ENCODE measurements around the gene EXOC7.
"Not testable (repeated sequence)": the region's sequence is repeated elsewhere in the genome, so short reads cannot be mapped to it uniquely, and the experiment has no call there.

Gene EXOC7

DNA sequence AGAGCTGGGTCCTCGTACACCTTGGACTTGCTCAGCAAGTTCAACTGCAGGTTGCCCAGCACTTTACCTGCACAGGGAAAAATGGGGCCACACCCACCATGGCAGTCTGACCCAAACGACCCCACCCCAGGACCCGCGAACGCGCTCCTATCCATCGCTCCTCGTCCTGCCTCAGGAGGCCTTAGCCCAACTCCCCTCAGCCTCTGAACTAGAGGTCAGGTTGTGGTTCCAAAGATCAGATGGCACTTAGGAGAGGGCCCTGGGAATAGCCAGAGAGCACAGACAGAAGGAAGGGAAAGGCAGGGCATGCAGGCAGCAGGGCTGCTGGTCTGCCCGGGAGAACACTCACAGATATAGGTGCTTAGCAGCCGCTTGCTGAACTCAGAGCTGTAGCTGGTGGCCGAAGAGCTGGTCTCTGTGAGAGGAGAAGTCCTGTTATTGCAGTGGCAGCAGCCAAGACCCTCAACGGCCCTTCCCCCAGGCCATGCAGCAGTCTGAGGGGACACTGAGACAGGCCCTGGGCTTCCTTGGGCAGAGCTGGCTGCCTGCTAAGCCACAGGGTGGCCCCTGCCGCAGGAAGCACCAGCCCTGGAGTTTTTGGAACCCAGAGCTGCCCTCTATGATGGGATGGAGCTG is 17.7 kb downstream of the EXOC7 start:
- no peak for DNase-seq

DNA sequence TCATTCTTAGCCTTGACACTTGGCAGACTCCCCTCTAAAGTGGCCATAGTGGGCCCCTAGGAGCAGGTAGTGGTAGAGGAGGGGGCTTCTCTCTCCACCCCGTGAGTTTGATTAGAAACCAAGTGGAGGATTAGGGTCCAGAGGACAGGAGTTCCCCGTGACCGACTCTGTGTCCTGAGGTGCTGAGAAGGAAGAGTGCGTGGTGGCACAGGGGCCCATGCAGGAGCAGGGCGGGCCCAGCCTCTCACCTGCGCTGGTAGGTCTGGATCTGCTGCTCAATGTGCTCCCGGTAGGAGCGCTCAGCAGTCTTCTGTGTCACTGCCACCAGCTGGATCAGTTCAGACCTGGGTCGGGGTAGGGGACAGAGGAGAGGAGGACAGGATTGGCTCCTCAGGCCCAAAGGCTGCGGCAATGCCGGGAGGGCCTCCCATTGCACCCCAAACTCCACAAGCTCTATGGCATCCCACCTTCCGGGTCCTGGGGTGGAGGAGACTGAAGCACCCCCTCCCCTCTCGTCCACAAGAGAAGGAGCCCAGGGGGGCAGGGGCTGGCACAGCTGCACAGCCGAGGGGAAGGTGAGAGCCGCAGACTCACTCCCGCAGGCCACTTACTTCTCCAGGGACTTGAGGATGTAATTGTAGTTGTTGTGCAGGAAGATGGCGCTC is 18.4 kb downstream of the EXOC7 start:
- DNase-seq: no peak

DNA sequence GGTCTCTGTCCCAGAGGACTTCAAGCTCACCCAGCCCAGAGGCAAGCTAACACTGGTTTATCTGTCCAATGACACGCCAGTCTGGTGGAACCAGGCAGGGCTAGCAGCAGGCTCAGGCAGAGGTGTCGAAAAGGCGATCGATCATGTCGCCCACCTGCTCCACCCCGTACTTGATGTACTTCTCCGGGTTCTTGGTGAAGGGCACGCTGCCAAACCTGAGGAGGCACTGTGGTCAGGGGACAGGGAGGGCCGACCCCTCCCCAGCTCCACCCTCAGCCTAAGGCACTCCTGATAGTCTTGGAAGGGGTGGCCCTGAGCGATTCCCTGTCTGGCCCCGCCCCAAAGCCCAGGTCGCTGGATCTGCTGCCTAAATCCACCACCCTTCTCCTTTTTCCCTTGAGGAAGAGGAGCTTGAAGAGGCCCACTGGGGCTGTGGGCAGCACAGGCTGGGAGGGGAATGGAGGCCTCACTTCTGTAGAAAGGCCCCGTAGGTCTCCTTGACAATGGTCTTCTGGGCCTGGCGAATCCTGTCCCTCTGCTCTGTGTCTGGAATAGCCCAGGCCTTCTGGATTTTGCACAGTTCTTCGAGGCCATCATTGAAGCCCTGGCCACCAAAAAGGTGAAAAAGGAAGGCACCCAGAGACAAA is 19.9 kb downstream of the EXOC7 start:
- DNase-seq: no peak

DNA sequence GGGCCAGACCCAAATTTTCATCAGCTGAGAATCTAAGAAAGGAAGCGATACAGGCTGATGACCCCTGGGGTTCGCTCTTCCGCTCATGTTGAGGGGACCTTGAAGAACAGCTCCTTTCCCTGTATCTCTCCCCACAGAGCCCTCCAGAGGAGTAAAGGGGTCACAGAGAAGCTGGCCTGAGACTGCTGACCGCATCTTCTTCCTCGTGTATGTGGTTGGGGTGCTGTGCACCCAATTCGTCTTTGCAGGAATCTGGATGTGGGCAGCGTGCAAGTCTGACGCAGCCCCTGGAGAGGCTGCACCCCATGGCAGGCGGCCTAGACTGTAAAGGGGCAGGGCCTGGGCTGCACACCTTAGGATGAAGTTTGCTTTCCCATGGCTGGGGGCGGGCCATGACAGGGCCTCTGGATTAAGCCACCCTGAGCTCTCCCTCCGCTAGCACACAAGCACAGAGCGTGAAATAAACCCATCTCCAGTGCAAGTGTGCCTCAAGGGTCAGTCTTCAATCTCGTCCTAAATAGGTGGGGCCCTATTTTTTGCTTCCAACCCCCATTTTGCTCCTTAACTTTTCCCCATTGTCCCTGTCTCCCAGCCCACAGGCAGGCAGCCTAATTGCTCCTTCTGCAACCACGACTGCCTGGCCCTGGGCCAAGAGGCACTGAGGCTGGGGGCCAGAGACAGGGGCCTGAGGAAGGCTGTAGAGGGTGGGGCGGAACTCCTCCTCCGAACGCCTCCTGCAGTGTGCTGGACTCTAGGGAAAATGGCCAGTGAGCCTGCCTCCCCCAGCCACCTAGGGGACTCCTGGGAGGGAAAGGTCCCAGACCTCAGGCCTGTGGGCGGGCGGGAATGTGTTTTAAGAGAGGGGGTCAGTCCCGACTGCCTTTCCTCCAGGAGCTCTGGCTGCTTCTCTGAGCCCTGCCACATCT is 21.0 kb downstream of the EXOC7 start:
- DNase-seq: no peak

DNA sequence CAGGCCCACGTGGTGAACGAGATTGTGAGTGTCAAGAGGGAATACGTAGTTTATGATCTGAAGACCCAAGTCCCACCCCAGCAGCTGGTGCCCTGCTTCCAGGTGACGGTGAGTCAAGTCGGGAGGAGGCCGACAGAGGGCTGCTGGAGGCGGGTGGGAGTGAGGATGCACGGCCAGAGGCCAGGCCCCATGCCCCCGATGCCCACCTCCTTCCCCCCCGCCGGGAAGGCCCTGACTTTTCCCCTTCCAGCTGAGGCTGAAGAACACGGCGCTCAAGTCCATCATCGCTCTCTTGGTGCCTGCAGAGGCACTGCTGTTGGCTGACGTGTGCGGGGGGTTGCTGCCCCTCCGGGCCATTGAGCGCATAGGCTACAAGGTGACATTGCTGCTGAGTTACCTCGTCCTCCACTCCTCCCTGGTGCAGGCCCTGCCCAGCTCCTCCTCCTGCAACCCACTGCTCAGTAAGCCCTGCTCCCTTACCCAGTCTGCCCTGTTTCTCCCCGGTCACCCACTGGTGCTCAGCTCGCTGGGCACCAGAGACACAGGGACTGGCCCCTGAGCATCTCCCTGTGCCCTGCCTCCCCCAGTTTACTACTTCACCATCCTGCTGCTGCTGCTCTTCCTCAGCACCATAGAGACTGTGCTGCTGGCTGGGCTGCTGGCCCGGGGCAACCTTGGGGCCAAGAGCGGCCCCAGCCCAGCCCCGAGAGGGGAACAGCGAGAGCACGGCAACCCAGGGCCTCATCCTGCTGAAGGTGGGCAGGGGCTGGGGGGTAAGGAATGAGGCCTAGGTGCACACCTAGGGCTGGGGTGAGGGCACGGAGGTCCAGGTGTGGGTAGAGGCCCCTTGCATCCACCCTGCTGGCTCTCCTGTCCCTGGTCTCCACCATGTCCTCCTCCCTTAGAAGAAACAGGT is 22.0 kb downstream of the EXOC7 start:
- no peak for DNase-seq

DNA sequence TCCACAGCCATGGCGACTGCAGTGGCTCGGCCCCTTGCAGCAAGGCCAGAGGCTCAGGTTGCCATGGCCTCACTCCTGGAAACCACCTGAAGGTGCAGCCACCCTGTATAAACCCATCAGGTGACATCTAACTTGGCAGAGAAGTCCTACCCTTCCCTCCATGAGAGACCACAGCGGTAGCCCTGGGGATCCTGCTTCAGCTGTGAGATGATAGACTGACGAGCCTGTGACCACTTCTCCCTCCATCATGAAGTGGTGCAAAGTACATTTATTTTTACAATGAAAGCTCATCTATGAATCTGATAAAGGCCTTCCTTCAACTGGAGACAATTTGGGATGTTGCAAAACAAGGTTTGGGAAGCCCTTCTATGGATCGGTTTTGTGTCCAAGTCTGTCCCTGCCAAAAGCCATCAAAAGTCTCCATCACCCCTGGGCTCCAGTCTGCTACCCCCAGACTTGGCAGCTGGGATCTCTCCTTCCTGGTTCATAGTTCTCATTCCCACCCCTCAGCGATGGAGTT is 22.8 kb downstream of the EXOC7 start:
- no peak for DNase-seq

DNA sequence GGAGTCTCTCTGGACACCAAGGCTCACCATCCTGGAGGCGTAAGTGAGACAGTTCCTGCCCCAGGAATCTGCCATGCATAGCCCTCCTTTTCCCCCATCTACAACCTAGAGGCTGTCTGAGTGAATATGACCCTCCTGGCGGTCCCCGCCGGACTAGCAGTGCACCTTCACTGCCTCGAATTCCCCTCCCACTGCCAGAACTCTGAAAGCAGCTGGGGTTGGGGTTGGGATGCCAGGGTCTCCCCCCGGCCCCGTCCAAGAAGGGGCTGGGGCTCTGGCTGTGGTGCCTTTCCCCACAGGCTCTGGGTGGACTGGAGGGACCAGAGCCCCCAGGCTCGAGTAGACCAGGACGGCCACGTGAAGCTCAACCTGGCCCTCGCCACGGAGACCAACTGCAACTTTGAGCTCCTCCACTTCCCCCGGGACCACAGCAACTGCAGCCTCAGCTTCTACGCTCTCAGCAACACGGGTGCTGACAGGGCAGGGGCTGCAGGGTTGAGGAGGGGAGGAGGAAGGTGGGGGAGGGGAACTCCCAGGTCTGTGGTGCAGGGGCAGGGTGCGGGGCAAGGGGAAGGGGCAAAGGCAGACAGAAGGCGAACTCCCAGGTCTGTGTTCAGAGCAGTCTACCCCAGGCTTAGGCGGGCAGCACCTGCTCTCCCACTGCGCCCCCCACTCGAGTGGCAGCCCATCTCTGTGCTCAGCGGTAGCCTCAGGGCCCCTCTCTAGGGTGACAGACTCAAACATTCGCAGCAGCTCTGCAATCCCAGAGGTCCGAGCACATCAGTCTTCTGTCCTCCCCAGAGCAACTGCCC is 23.4 kb downstream of the EXOC7 start:
- no peak for DNase-seq

DNA sequence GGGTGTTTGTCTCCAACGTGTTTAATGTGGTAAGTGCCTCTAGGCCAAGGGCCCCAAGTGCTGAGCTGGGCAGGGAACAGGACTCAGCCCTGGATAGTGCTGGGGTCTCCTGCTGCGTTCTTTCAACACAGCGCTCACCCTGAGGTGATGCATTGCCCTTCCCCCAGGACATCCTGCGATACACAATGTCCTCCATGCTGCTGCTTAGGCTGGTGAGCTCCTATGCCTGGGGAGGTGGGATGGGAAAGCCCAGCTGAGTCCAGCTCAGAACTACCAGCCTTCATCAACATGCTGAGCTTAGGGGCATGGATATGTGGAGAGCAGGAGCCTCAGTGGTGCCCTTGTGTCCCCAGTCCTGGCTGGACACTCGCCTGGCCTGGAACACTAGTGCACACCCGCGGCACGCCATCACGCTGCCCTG is 24.0 kb downstream of the EXOC7 start:
- no peak for DNase-seq

DNA sequence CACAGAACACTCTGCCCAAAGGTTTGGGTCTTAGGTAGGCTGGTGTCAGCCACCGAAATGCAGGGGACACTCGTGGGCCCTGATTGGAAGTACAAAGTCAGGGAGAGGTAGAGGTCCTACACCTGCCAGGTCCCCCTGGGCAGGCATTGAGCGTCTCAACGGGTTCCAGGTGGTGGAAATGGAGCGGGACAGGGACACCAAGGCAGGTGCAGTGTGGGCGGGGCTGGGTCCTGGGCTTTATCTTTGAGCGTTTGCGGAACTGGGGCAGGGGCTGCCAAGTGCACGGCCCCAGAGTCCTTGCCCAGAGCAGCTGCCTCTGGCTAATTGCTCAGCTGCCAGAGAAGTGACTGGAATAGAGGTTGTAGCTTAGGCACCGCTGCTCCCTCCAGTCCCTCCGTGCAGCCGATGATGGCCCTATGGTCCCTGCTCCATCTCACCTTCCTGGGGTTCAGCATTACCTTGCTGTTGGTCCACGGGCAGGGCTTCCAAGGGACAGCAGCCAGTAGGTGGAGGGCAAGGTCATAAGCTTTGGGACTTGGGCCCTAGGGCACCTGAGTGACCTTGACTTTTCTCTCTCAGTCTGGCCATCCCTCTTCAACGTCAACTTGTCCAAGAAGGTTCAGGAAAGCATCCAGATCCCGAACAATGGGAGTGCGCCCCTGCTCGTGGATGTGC is 24.6 kb downstream of the EXOC7 start, which contains the start of gene ZACN:
TSS of gene ZACN (plus strand) at position 323 of the 675 bp plus-strand sequence. CDS start at position 406, 83 bp downstream.
- DNase-seq: no peak

DNA sequence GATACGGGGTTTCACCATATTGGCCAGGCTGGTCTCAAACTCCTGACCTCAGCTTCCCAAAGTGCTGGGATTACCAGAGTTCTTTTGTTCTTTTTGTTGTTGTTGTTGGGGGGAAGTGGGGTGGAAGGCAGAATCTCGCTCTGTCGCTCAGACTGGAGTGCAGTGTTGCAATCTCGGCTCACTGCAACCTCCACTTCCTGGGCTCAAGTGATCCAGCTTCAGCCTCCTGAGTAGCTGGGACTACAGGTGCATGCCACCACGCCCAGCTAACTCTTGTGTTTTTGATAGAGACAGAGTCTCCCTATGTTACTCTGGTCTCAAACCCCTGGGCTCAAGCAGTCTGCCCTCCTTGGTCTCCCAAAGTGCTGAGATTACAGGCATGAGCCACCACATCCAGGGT is 25.2 kb downstream of the EXOC7 start:
- DNase-seq: not testable (repeated sequence)

DNA sequence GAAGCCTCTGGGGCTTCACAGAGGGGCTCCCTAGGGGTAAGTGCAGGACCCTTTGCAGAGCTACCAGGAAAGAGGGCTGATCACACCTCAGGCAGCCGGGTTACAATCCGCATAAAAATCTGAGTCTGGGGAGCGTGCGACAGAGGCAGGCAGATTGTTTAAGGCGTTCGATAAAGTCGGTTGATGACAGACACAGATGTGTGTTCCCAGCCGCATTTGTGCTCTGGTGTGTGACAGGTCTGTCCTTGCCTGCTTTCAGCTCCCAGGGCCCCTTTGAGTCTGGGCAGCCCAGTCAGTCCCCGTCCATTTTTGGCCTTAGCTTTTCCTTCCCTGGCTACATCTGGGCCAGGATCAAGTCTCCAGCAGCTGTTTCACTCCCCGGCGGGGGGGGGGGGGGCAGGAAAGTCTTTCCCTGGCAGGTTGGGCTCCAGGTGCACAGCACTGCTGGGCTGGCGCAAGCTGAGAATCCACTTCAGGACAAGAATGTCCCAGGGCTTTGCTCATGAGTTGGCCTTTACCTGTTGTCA is 25.9 kb downstream of the EXOC7 start:
- no peak for DNase-seq

DNA sequence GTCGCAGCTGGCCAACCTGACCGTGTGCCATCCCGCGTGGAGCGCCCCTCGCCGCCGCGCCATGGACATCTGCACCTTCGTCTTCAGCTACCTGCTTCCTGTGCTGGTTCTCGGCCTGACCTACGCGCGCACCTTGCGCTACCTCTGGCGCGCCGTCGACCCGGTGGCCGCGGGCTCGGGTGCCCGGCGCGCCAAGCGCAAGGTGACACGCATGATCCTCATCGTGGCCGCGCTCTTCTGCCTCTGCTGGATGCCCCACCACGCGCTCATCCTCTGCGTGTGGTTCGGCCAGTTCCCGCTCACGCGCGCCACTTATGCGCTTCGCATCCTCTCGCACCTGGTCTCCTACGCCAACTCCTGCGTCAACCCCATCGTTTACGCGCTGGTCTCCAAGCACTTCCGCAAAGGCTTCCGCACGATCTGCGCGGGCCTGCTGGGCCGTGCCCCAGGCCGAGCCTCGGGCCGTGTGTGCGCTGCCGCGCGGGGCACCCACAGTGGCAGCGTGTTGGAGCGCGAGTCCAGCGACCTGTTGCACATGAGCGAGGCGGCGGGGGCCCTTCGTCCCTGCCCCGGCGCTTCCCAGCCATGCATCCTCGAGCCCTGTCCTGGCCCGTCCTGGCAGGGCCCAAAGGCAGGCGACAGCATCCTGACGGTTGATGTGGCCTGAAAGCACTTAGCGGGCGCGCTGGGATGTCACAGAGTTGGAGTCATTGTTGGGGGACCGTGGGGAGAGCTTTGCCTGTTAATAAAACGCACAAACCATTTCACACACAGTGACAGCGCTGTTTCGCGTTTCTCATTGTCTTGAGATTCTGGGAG is 26.6 kb downstream of the EXOC7 start:
- DNase-seq: peak in 1 of 2 experiments; percentile 31

DNA sequence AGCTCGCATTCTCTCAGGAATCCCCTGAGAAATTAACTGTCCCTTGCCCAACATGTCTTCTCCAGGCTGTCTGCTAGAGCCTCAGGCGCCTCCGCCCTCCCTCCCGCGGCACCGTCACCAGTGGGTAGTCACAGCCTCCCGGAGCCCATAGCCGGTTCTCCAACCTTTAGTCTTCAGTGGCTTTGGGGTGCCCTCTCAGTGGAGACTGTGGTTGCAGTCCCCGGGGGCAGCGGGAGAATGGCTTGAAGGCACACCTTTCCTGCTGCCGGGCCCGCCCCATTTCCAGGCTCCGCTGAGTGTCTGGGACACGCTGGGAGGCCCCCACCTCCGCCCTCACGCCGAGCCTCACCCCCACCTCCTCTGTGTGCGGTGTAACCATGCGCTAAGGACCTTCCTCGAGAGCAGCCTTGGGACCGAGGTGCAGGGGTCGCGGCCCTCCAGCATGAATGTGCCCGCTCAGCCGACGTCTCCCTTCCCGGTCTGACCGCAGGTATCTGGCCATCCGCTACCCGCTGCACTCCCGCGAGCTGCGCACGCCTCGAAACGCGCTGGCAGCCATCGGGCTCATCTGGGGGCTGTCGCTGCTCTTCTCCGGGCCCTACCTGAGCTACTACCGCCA is 27.3 kb downstream of the EXOC7 start:
- peak in 1 of 2 experiments; percentile 9 for DNase-seq

DNA sequence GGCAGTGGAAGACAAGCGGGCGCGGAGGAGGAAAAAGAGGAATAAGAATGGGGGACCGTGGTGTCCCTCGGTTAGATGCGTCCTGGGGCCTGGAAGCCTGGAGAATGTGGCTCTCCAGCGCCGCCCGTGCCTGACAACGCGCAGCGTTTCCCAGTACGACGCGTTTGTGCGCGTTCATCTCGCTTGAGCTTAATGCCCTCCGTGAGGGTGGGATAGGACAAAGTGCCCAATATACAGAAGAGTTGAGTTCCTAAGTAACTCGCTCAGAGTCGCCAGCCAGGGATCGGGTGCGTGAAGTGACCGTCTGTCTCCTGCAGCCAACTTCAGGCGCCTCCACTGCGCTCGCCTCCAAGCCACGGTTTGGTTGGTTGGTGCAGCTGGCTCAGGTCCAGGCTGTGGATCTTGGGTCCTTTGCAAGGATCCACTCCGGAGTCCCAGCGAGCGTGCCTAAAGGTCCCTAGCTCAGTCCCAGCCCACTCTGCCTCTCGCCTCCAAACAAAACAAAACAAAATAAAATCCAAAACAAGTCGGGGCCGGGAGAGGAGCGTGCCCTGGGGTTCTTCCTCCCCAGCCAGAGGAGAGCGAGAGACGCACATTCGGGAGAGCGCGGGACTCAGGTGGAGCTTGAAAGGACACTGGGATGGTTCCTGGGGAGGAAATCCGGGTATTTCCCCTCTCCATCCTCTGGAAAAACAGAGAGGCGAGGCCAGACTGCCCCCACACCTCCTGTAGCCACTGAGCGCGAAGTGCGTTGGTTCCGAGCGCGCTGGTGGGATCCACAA is 28.0 kb downstream of the EXOC7 start:
- no peak for DNase-seq

DNA sequence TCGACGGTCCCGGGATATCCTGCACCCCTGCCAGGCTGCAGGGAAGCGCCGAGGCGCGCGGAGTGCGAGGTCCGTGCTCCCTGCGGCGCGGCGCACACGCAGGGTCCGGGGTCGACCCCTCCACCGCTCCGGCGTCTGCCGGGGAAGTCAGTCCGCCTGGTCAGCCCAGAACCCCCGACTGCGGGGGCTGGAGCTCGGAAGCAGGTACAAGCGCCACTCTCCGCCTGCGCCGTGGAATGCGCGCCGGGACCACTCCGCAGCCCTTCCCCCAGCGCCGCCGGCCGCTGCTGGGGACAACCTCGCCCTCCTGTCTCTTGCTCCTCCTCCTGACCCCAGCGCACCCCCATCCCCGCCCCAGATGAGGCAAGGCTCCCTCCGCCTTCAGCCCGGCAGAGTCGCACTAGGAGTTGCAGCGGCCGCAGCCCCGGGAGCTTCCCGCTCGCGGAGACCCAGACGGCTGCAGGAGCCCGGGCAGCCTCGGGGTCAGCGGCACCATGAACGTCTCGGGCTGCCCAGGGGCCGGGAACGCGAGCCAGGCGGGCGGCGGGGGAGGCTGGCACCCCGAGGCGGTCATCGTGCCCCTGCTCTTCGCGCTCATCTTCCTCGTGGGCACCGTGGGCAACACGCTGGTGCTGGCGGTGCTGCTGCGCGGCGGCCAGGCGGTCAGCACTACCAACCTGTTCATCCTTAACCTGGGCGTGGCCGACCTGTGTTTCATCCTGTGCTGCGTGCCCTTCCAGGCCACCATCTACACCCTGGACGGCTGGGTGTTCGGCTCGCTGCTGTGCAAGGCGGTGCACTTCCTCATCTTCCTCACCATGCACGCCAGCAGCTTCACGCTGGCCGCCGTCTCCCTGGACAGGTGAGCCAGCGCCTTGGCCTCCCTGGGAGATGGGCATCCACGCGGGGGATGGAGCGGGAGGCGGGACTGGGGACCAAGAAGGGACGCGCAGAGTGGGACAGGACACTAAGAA is 28.9 kb downstream of the EXOC7 start, which contains the start of gene GALR2:
TSS of gene GALR2 (plus strand) at position 392 of the 974 bp plus-strand sequence. CDS start at position 495, 103 bp downstream.
- DNase-seq: no peak
